Nephron (organoid): ENCODE data around the gene OTOG.

Source experiments
- H3K27ac Mint-ChIP-seq, 3 experiments: 2 replicates each; pipeline ENCODE4 v1.8.0; 2020; ENCODE audit warnings: mixed read lengths in 3 of 3, mild to moderate bottlenecking in 2 of 3, moderate library complexity in 1 of 3
- H3K27me3 Mint-ChIP-seq: 2 replicates; pipeline ENCODE4 v1.8.0; 2021; ENCODE audit warnings: low read depth, mild to moderate bottlenecking, moderate library complexity, mixed read lengths
- H3K36me3 Mint-ChIP-seq: 2 replicates; pipeline ENCODE4 v1.8.0; 2020; ENCODE audit warnings: low read depth, mixed read lengths
- H3K4me1 Mint-ChIP-seq: 2 replicates; pipeline ENCODE4 v1.8.0; 2020; ENCODE audit warnings: mixed read lengths
- H3K4me3 Mint-ChIP-seq, 3 experiments: 2 replicates each; pipeline ENCODE4 v1.8.0; 2020; ENCODE audit warnings: mild to moderate bottlenecking in 3 of 3, mixed read lengths in 3 of 3, moderate library complexity in 2 of 3
- H3K9me3 Mint-ChIP-seq: 2 replicates; pipeline ENCODE4 v1.8.0; 2020; ENCODE audit warnings: mixed read lengths
- CTCF ChIP-seq, 3 experiments: fragments of 200-600 bp; sonication (generic); IDR thresholded peaks; one replicate each; pipeline ENCODE4 v1.5.0; 2021; ENCODE audit warnings: antibody characterized with exemption in 3 of 3; ENCODE audit not compliant: unreplicated experiment in 3 of 3

Gene OTOG

GRCh38 chr11:17563961-17564686 lies 17.1 kb downstream of the OTOG start:
- no peak for TF ChIP-seq CTCF (IDR thresholded peaks at IDR 0.05; ENCODE audit: unreplicated experiment in 3 of 3)
- H3K27ac Mint-ChIP-seq, result no peak overlapping the region
- no peak overlapping the region for H3K4me3 Mint-ChIP-seq
- H3K4me1 Mint-ChIP-seq, result no peaks in the 10 kb centered on the region
- H3K9me3 Mint-ChIP-seq, result no peaks in the 10 kb centered on the region
- no peaks in the 10 kb centered on the region for H3K36me3 Mint-ChIP-seq
- no peaks in the 10 kb centered on the region for H3K27me3 Mint-ChIP-seq

DNA sequence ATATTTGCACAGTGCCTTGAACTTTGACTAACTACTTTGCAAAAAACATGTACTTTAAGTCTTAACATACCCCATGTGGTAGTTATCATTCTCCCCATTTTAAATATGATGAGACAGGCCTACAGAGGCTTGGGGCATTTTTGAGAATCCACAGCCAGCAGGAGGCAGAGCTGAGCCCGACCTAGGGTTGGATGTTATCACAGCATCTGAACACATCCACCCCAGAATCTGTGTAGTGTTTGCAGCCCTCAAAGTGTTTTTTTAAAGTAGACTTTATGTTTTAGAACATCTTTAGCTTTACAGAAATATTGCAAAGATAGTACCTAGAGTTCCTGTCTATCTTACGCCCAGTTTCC lies 17.6 kb downstream of the OTOG start:
- Mint-ChIP-seq H3K4me1 (no peaks in the 10 kb centered on the region), H3K9me3 (no peaks in the 10 kb centered on the region), H3K27me3 (peaks cover 4% of the 10 kb centered on the region), H3K27ac (no peak overlapping the region), H3K4me3 (no peak overlapping the region), H3K36me3 (no peaks in the 10 kb centered on the region)
- TF ChIP-seq CTCF (IDR thresholded peaks at IDR 0.05; ENCODE audit: unreplicated experiment in 3 of 3), result no peak

DNA sequence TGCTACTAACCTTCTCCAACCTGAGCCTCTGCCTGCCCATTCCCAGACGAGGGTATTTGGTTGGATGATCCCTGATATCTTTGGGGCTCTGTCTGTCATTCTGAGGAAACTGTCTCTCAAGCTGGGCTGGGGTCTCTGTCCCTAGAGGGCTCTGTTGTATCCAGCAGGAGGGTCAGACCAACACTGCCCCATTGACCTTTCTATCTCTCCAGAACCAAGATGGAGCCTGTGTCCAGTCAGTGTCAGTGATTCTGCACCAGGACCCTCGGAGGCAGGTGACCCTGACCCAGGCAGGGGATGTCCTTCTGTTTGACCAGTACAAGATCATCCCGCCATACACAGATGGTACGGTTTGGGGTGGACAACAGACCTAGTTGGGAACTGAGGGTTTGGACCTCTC lies 21.9 kb downstream of the OTOG start:
- TF ChIP-seq CTCF (IDR thresholded peaks at IDR 0.05; ENCODE audit: unreplicated experiment in 3 of 3), result no peak
- Mint-ChIP-seq H3K36me3 (no peaks in the 10 kb centered on the region), H3K4me3 (no peak overlapping the region), H3K4me1 (no peaks in the 10 kb centered on the region), H3K27ac (no peak overlapping the region), H3K9me3 (no peaks in the 10 kb centered on the region), H3K27me3 (peaks cover 20% of the 10 kb centered on the region)

- no peak overlapping the region for H3K4me3 Mint-ChIP-seq
- TF ChIP-seq CTCF (IDR thresholded peaks at IDR 0.05; ENCODE audit: unreplicated experiment in 3 of 3), result no peak
- H3K27me3 Mint-ChIP-seq, result peaks cover 20% of the 10 kb centered on the region
- H3K4me1 Mint-ChIP-seq, result no peaks in the 10 kb centered on the region
- no peak overlapping the region for H3K27ac Mint-ChIP-seq
- H3K9me3 Mint-ChIP-seq, result no peaks in the 10 kb centered on the region
- no peaks in the 10 kb centered on the region for H3K36me3 Mint-ChIP-seq
These were observed 23.0 kb downstream of the OTOG start for GRCh38 chr11:17570034-17570433.

- peaks cover 25% of the 10 kb centered on the region for H3K27me3 Mint-ChIP-seq
- TF ChIP-seq CTCF (IDR thresholded peaks at IDR 0.05; ENCODE audit: unreplicated experiment in 3 of 3), result no peak
- no peak overlapping the region for H3K4me3 Mint-ChIP-seq
- H3K36me3 Mint-ChIP-seq, result no peaks in the 10 kb centered on the region
- H3K4me1 Mint-ChIP-seq, result no peaks in the 10 kb centered on the region
- no peaks in the 10 kb centered on the region for H3K9me3 Mint-ChIP-seq
- H3K27ac Mint-ChIP-seq, result no peak overlapping the region
These were observed 24.6 kb downstream of the OTOG start for GRCh38 chr11:17571431-17572358.
